ENCODE results near the gene COMMD7.
A peak's percentile ranks its signal among the peaks of the same experiment; 100 is the strongest.

The COMMD7 gene

GRCh38 chr20:32667027-32667426 lies 76.2 kb downstream of the COMMD7 start:
- DNase-seq (ENCODE audit: low spot score) = no peak
- Mint-ChIP-seq H3K4me1 (ENCODE audit: low read depth) (peaks cover 8% of the 10 kb centered on the region), H3K36me3 (ENCODE audit: low read depth) (no peaks in the 10 kb centered on the region), H3K27ac (no peak overlapping the region), H3K27me3 (ENCODE audit: low read depth) (no peaks in the 10 kb centered on the region), H3K9me3 (no peaks in the 10 kb centered on the region), H3K4me3 (no peak overlapping the region)

- H3K36me3 Mint-ChIP-seq (ENCODE audit: low read depth) = peaks cover 2% of the 10 kb centered on the region
- H3K27me3 Mint-ChIP-seq (ENCODE audit: low read depth) = no peaks in the 10 kb centered on the region
- peaks cover 10% of the 10 kb centered on the region for H3K9me3 Mint-ChIP-seq
- peaks cover 4% of the 10 kb centered on the region for H3K4me1 Mint-ChIP-seq (ENCODE audit: low read depth)
- H3K27ac Mint-ChIP-seq = no peak overlapping the region
- DNase-seq (ENCODE audit: low spot score) = no peak
- no peak overlapping the region for H3K4me3 Mint-ChIP-seq
These were observed 78.5 kb downstream of the COMMD7 start for GRCh38 chr20:32664678-32665159.

GRCh38 chr20:32664012-32664677 lies 79.1 kb downstream of the COMMD7 start:
- Mint-ChIP-seq H3K27me3 (ENCODE audit: low read depth) (no peaks in the 10 kb centered on the region), H3K4me3 (no peak overlapping the region), H3K36me3 (ENCODE audit: low read depth) (peaks cover 2% of the 10 kb centered on the region), H3K9me3 (peaks cover 10% of the 10 kb centered on the region), H3K27ac (no peak overlapping the region), H3K4me1 (ENCODE audit: low read depth) (peaks cover 4% of the 10 kb centered on the region)
- DNase-seq (ENCODE audit: low spot score) = no peak

GRCh38 chr20:32663335-32664011 lies 79.8 kb downstream of the COMMD7 start:
- H3K4me1 Mint-ChIP-seq (ENCODE audit: low read depth) = peaks cover 4% of the 10 kb centered on the region
- H3K9me3 Mint-ChIP-seq = peaks cover 10% of the 10 kb centered on the region
- no peak overlapping the region for H3K27ac Mint-ChIP-seq
- H3K4me3 Mint-ChIP-seq = no peak overlapping the region
- H3K36me3 Mint-ChIP-seq (ENCODE audit: low read depth) = peaks cover 2% of the 10 kb centered on the region
- H3K27me3 Mint-ChIP-seq (ENCODE audit: low read depth) = no peaks in the 10 kb centered on the region
- DNase-seq (ENCODE audit: low spot score) = no peak

GRCh38 chr20:32661820-32662528 lies 81.3 kb downstream of the COMMD7 start:
- Mint-ChIP-seq H3K27me3 (ENCODE audit: low read depth) (no peaks in the 10 kb centered on the region), H3K27ac (no peak overlapping the region), H3K9me3 (peaks cover 10% of the 10 kb centered on the region), H3K4me3 (no peak overlapping the region), H3K4me1 (ENCODE audit: low read depth) (peaks cover 4% of the 10 kb centered on the region), H3K36me3 (ENCODE audit: low read depth) (peaks cover 2% of the 10 kb centered on the region)
- no peak for DNase-seq (ENCODE audit: low spot score)

GRCh38 chr20:32660661-32661060 lies 82.6 kb downstream of the COMMD7 start:
- Mint-ChIP-seq H3K9me3 (peaks cover 10% of the 10 kb centered on the region), H3K4me3 (no peak overlapping the region), H3K27ac (no peak overlapping the region), H3K4me1 (ENCODE audit: low read depth) (peaks cover 4% of the 10 kb centered on the region), H3K27me3 (ENCODE audit: low read depth) (no peaks in the 10 kb centered on the region), H3K36me3 (ENCODE audit: low read depth) (peaks cover 2% of the 10 kb centered on the region)
- DNase-seq (ENCODE audit: low spot score) = no peak

GRCh38 chr20:32656827-32657226 lies 86.4 kb downstream of the COMMD7 start:
- H3K4me3 Mint-ChIP-seq = no peak overlapping the region
- peaks cover 2% of the 10 kb centered on the region for H3K36me3 Mint-ChIP-seq (ENCODE audit: low read depth)
- DNase-seq (ENCODE audit: low spot score) = no peak
- H3K27ac Mint-ChIP-seq = no peak overlapping the region
- peaks cover 13% of the 10 kb centered on the region for H3K9me3 Mint-ChIP-seq
- peaks cover 2% of the 10 kb centered on the region for H3K27me3 Mint-ChIP-seq (ENCODE audit: low read depth)
- H3K4me1 Mint-ChIP-seq (ENCODE audit: low read depth) = peaks cover 6% of the 10 kb centered on the region

GRCh38 chr20:32655903-32656512 lies 87.3 kb downstream of the COMMD7 start:
- Mint-ChIP-seq H3K9me3 (peaks cover 10% of the 10 kb centered on the region), H3K4me3 (no peak overlapping the region), H3K27me3 (ENCODE audit: low read depth) (peaks cover 2% of the 10 kb centered on the region), H3K36me3 (ENCODE audit: low read depth) (peaks cover 2% of the 10 kb centered on the region), H3K4me1 (ENCODE audit: low read depth) (peaks cover 6% of the 10 kb centered on the region), H3K27ac (no peak overlapping the region)
- no peak for DNase-seq (ENCODE audit: low spot score)

- Mint-ChIP-seq H3K9me3 (peaks cover 3% of the 10 kb centered on the region), H3K4me3 (no peak overlapping the region), H3K27me3 (ENCODE audit: low read depth) (peaks cover 2% of the 10 kb centered on the region), H3K4me1 (ENCODE audit: low read depth) (peaks cover 6% of the 10 kb centered on the region), H3K36me3 (ENCODE audit: low read depth) (no peaks in the 10 kb centered on the region), H3K27ac (no peak overlapping the region)
- peak; percentile 76 for DNase-seq (ENCODE audit: low spot score)
These were observed 90.3 kb downstream of the COMMD7 start for GRCh38 chr20:32652739-32653526.
